ENCODE results near the gene EFCAB6.

- no peak for TF ChIP-seq ZFP36 (IDR thresholded peaks at IDR 0.05; ENCODE audit: low read depth, low read length, partially characterized antibody)
- no peak for TF ChIP-seq CTCF (IDR thresholded peaks at IDR 0.05 in 2 of 3, conservative IDR thresholded peaks at IDR 0.05 in 1 of 3; ENCODE audit: insufficient read depth in 2 of 3, low read depth in 1 of 3, low read length in 3 of 3)
- no peak for TF ChIP-seq ZBTB1 (CRISPR knock-in tag; IDR thresholded peaks at IDR 0.05; ENCODE audit: borderline replicate concordance, low read depth)
- TF ChIP-seq MAFK (IDR thresholded peaks at IDR 0.05; ENCODE audit: low read length) = no peak
- no peak for TF ChIP-seq SP1 (CRISPR knock-in tag; IDR thresholded peaks at IDR 0.05)
Measured at GRCh38 chr22:43667656-43668055, 144.4 kb downstream of the EFCAB6 start.

All from K562 (cell line).